Sigmoid colon (tissue), 7 donors: ENCODE measurements around the gene DSTN. TPM values are rescaled to one million over a fixed set of nuclear protein-coding genes. Genes with fewer than 3 reads are reported as not detected.

Experiments used
- DNase-seq: peaks from one replicate; pipeline ENCODE4 v3.0.0-alpha.2; 2019
- H3K27ac ChIP-seq, 4 donors: fragments of 200-600 bp; sonication (generic); one replicate each; pipeline ENCODE4 v1.5.1; 2016 to 2019; ENCODE audit warnings: mild to moderate bottlenecking in 1 of 4
- H3K27me3 ChIP-seq, 3 donors: fragments of 200-600 bp; sonication (generic); one replicate each; pipeline ENCODE4 v1.5.1; 2019; ENCODE audit warnings: mild to moderate bottlenecking in 1 of 3
- H3K36me3 ChIP-seq, 4 donors: fragments of 200-600 bp; sonication (generic); one replicate each; pipeline ENCODE4 v1.5.1; 2016 to 2019
- H3K4me1 ChIP-seq, 4 donors: fragments of 200-600 bp; sonication (generic); one replicate each; pipeline ENCODE4 v1.5.1; 2017 to 2019
- H3K4me3 ChIP-seq, 4 donors: fragments of 200-600 bp; sonication (generic); one replicate each; pipeline ENCODE4 v1.5.1; 2017 to 2019; ENCODE audit warnings: mild to moderate bottlenecking in 2 of 4, moderate library complexity in 1 of 4
- H3K9me3 ChIP-seq, 4 donors: fragments of 200-600 bp in 3 of 4; sonication (generic) in 3 of 4; one replicate each; pipeline versions ENCODE4 v1.5.1 to v1.6.1; 2013 to 2019
- CTCF ChIP-seq, 4 experiments: fragments of 450-650 bp in 3 of 4; fragments of 200-600 bp in 1 of 4; IDR thresholded peaks; one replicate each; pipeline ENCODE4 v1.5.1; 2016 to 2019; ENCODE audit warnings: antibody characterized with exemption in 4 of 4, mild to moderate bottlenecking in 3 of 4, moderate library complexity in 2 of 4
- EP300 ChIP-seq, 4 donors: sonication (generic); formaldehyde crosslinking; IDR thresholded peaks; one replicate each; pipeline ENCODE4 v1.6.1; 2017; ENCODE audit warnings: antibody characterized with exemption in 4 of 4
- POLR2A ChIP-seq, 2 donors: fragments of 450-650 bp; IDR thresholded peaks; one replicate each; pipeline ENCODE4 v1.6.1; 2016; ENCODE audit warnings: antibody characterized with exemption in 2 of 2, mild to moderate bottlenecking in 2 of 2, moderate library complexity in 2 of 2
- POLR2AphosphoS5 ChIP-seq, 4 donors: sonication (generic); formaldehyde crosslinking; IDR thresholded peaks; one replicate each; pipeline ENCODE4 v1.6.1; 2017; ENCODE audit warnings: antibody characterized with exemption in 4 of 4
- WGBS, 2 donors: extraction: QIAGEN DNeasy Blood & Tissue Kit; methylation state at CpG; one replicate each; pipeline ENCODE4 v1.1.7; 2013; 5-methylcytosine and 5-hydroxymethylcytosine counted together
- intact Hi-C: fragments of 100-400 bp; cut with DNase I; formaldehyde crosslinking; loops from one replicate; pipeline ENCODE4 v1.15.1; 2023
- polyA plus RNA-seq, 3 donors: library from polyadenylated mRNA; stranded (reverse); fragments of 200-250 nt; gene quantifications; one replicate each; pipeline ENCODE4 v1.2.3, GENCODE V29; 2013
- total RNA-seq, 4 donors: library from RNA; depleted of rRNA; stranded (reverse); fragments of >200 nt; gene quantifications; one replicate each; pipeline ENCODE4 v1.1.0, GENCODE V29; 2016
- donor health status: healthy with polysubstance abuse.
- donor health status: Bipolar disorder and iron deficiency.
- donor health status: healthy.

Gene DSTN
- total and polyA plus RNA-seq, 7 donors, result 429 to 2,237 (median 1,872) TPM

DNA sequence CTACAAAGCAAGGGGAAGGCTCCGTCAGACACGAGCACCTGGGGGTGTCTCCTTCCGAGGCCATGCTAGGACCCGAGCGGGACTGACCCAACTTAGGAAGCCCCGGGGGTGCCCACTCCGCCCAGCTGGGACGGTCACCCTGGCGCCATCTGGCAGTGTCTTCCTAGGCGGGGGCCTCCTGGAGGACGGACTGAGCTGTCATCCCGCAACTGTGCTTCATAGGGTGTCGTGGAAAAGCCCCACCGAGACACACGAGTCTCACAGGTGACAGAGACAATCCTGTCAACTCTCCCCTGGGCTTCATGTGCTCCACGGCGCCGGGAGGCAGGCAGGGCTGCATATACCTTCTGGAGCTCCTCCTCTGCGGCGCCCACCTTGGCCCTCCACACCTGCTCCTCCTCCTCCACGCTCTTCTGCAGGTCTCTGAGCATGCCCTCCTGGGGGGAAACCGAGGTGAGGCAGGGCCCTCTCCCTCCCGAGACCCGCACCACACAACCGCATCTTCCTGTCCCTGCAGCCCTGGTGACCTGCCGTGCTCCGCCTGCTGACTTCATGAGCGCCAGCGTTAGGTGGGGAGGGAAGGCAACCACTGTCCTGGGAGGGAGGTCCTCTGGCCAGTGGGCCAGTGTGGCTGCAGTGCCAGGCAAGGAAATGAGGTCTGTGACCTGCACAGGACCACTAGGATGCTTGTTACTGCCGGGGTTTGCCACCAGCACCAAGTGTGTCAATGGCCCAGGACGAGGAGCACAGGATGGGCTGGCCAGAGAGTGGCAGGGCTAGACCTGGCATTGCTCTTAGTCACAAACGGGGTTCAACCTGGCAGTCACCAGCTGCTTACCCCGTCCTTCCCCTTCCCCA, 50.7 kb downstream of the DSTN start:
- H3K4me3 ChIP-seq, result no peak overlapping the region
- no peak overlapping the region for H3K27ac ChIP-seq
- H3K9me3 ChIP-seq, result no peaks in the 10 kb centered on the region
- H3K4me1 ChIP-seq, result peaks cover 0 to 17% (median 16%) of the 10 kb centered on the region in 4 donors
- TF ChIP-seq EP300 (IDR thresholded peaks at IDR 0.05) (no peak), POLR2AphosphoS5 (IDR thresholded peaks at IDR 0.05) (no peak)
- peaks cover 13 to 88% (median 45%) of the 10 kb centered on the region in 4 donors for H3K36me3 ChIP-seq
- intact Hi-C loops, result no loop called here
- no peaks in the 10 kb centered on the region for H3K27me3 ChIP-seq
- 88 to 92% methylated on average over 33 of the region's 33 CpGs for WGBS, 2 donors
- DNase-seq, result peak; percentile 69

DNA sequence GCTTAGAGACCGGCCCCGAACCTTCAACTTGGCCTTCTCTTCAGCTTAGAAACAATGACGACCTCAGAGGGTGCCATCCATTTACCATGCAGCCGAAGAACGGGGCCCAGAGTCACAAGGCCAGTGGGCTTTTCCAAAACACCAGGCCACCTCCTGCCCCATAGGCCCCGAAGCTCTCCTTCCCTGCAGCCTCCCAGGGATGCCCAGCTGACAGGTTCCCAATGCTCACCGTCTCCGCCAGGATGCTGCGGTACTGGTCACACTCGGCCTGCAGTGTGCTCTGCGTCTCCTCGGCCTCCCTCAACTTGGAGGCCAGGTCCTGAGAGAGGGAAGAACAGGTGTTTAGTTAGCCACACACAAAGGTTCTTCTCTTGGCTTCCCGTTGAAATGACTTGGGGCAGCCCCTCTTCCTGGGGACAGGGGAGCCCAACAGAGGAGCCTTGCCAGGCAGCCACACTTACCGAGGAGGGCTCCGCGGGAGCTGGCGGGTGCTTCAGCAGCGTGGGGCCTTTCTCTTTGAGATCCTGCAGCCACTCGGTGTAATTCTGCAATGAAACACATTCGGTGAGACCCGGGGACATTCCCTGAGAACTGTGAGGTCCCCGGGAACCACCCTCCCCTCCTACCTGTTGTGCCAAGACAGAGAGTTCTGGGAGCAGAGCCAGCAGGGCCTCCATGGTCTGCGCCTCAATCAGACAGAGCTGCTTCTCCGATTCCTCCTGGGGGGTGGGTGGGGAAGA, 51.5 kb downstream of the DSTN start:
- no peaks in the 10 kb centered on the region for H3K9me3 ChIP-seq
- intact Hi-C loops, result no loop called here
- H3K4me3 ChIP-seq, result no peak overlapping the region
- DNase-seq, result peak; percentile 62
- WGBS, 2 donors, result 90 to 94% methylated on average over 24 of the region's 24 CpGs
- H3K27me3 ChIP-seq, result no peaks in the 10 kb centered on the region
- TF ChIP-seq POLR2AphosphoS5 (IDR thresholded peaks at IDR 0.05) (no peak), CTCF (IDR thresholded peaks at IDR 0.05) (no peak), EP300 (IDR thresholded peaks at IDR 0.05) (no peak), POLR2A (IDR thresholded peaks at IDR 0.05) (no peak)
- H3K27ac ChIP-seq, result no peak overlapping the region
- H3K4me1 ChIP-seq, result peaks cover 0 to 12% (median 10%) of the 10 kb centered on the region in 4 donors
- H3K36me3 ChIP-seq, result peaks cover 13 to 94% (median 51%) of the 10 kb centered on the region in 4 donors

DNA sequence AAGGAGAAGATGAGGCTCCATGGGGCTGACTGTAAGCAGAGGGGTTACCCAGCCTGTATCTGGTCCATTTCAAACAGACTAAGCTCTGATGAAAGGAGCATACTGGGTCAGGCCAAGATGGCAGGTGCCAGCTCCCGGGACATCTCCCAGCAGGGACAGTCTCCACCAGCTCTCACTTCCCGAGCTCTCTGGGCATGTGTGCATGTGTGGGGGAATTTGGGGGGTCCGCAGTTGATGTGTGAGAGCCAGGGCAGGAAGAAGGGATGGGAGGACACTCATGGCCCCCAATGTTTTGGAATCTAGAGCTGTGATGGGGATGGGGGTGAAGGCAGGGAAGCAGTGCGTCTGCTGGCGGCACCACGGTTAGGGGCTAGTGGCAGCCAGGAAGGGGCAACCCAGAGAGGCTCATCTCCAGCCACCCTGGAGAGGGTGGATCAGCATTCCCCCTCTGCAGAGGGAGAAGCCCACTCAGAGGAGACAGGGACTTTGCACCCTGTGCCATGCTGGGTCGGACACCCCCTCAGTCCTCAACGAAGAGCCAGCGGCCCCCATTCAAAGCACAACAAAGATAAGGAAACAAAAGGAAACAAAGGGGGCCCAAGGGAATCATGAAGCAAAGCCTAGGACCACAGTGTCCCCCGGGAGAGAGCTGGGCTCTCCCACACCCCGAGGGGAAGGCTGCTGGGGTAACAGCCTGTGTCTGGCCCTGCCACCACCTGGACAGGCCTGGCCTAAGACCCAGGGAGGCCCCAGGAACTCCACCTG, 52.4 kb downstream of the DSTN start:
- peak; percentile 44 for DNase-seq
- peaks cover 0 to 6% (median 5%) of the 10 kb centered on the region in 4 donors for H3K4me1 ChIP-seq
- no peaks in the 10 kb centered on the region for H3K9me3 ChIP-seq
- 89 to 91% methylated on average over 11 of the region's 11 CpGs for whole genome bisulfite sequencing, 2 donors
- H3K27me3 ChIP-seq, result no peaks in the 10 kb centered on the region
- intact Hi-C loops, result no loop called here
- H3K4me3 ChIP-seq, result no peak overlapping the region
- H3K27ac ChIP-seq, result no peak overlapping the region
- TF ChIP-seq EP300 (IDR thresholded peaks at IDR 0.05), result no peak
- TF ChIP-seq CTCF (IDR thresholded peaks at IDR 0.05), result no peak
- no peak for TF ChIP-seq POLR2AphosphoS5 (IDR thresholded peaks at IDR 0.05)
- TF ChIP-seq POLR2A (IDR thresholded peaks at IDR 0.05), result no peak
- H3K36me3 ChIP-seq, result peaks cover 13 to 96% (median 57%) of the 10 kb centered on the region in 4 donors

GRCh38 chr20:17622851-17623508, 53.1 kb downstream of the DSTN start:
- peaks cover 0 to under 1% (median 0%) of the 10 kb centered on the region in 4 donors for H3K4me1 ChIP-seq
- intact Hi-C loops, result no loop called here
- peaks cover 13 to 94% (median 59%) of the 10 kb centered on the region in 4 donors for H3K36me3 ChIP-seq
- WGBS, 2 donors, result 87 to 94% methylated on average over 9 of the region's 9 CpGs
- TF ChIP-seq POLR2A (IDR thresholded peaks at IDR 0.05) (no peak), CTCF (IDR thresholded peaks at IDR 0.05) (no peak), EP300 (IDR thresholded peaks at IDR 0.05) (no peak), POLR2AphosphoS5 (IDR thresholded peaks at IDR 0.05) (no peak)
- DNase-seq, result peak; percentile 60
- no peak overlapping the region for H3K27ac ChIP-seq
- no peak overlapping the region for H3K4me3 ChIP-seq
- no peaks in the 10 kb centered on the region for H3K9me3 ChIP-seq
- H3K27me3 ChIP-seq, result no peaks in the 10 kb centered on the region
